OCI-LY1 (cell line): ENCODE results near the gene PAMR1.
"Not testable (repeated sequence)": the region's sequence is repeated elsewhere in the genome, so short reads cannot be mapped to it uniquely, and the experiment has no call there.

ENCODE experiments used
- H2AFZ ChIP-seq: fragments of 200-600 bp; sonication (generic), shearing (Covaris generic); 2 replicates; pipeline ENCODE4 v1.6.0; 2014; ENCODE audit warnings: antibody characterized with exemption, mild to moderate bottlenecking, low read length
- H3F3A ChIP-seq: fragments of 200-600 bp; sonication (generic), shearing (Covaris generic); 2 replicates; pipeline ENCODE4 v1.6.0; 2014; ENCODE audit warnings: mild to moderate bottlenecking, antibody characterized with exemption, low read length, moderate library complexity; ENCODE audit not compliant: insufficient read depth
- H3K27ac ChIP-seq: fragments of 200-600 bp; sonication (generic); 2 replicates; pipeline ENCODE4 v1.5.1; 2014; ENCODE audit warnings: low read length, mixed run types, mild to moderate bottlenecking, low read depth; ENCODE audit not compliant: poor library complexity, severe bottlenecking
- H3K27me3 ChIP-seq: fragments of 200-600 bp; sonication (generic); 2 replicates; pipeline ENCODE4 v1.6.0; 2014; ENCODE audit warnings: antibody characterized with exemption, mild to moderate bottlenecking, low read length, moderate library complexity; ENCODE audit not compliant: insufficient read depth
- H3K36me3 ChIP-seq: fragments of 200-600 bp; sonication (generic); 2 replicates; pipeline ENCODE4 v1.6.1; 2014; ENCODE audit warnings: mild to moderate bottlenecking, antibody characterized with exemption, low read length, moderate library complexity, mixed read lengths; ENCODE audit not compliant: insufficient read depth
- H3K4me1 ChIP-seq: fragments of 200-600 bp; sonication (generic); 2 replicates; pipeline ENCODE4 v1.5.1; 2014; ENCODE audit warnings: mild to moderate bottlenecking, low read length, moderate library complexity; ENCODE audit not compliant: insufficient read depth, severe bottlenecking
- H3K4me2 ChIP-seq: fragments of 200-600 bp; sonication (generic), shearing (Covaris generic); 2 replicates; pipeline ENCODE4 v1.6.1; 2014; ENCODE audit warnings: low read length
- H3K4me3 ChIP-seq: fragments of 200-600 bp; sonication (generic); 2 replicates; pipeline ENCODE4 v1.5.1; 2014; ENCODE audit warnings: low read length, low read depth, mild to moderate bottlenecking, mixed read lengths; ENCODE audit not compliant: poor library complexity, severe bottlenecking
- H3K79me2 ChIP-seq: fragments of 200-600 bp; shearing (Covaris generic); 2 replicates; pipeline ENCODE4 v1.6.1; 2016; ENCODE audit warnings: mixed run types, low read length, mixed read lengths; ENCODE audit not compliant: insufficient read depth
- H3K9ac ChIP-seq: fragments of 200-600 bp; sonication (generic), shearing (Covaris generic); 2 replicates; pipeline ENCODE4 v1.6.1; 2014; ENCODE audit warnings: mild to moderate bottlenecking, low read length, mixed read lengths
- H3K9me2 ChIP-seq: fragments of 200-600 bp; sonication (generic), shearing (Covaris generic); 2 replicates; pipeline ENCODE4 v1.6.1; 2014; ENCODE audit warnings: low read depth, mild to moderate bottlenecking, low read length, mixed read lengths
- H3K9me3 ChIP-seq: fragments of 200-600 bp; shearing (Covaris generic); 2 replicates; pipeline ENCODE4 v1.6.1; 2014; ENCODE audit warnings: low read length, mixed read lengths
- H4K20me1 ChIP-seq: fragments of 200-600 bp; sonication (generic), shearing (Covaris generic); 2 replicates; pipeline ENCODE4 v1.6.0; 2016; ENCODE audit warnings: mild to moderate bottlenecking, low read length; ENCODE audit not compliant: insufficient read depth
- EZH2 ChIP-seq: fragments of 200-600 bp; sonication (generic), shearing (Covaris generic); IDR thresholded peaks from 2 replicates; pipeline ENCODE4 v1.8.0; 2017; ENCODE audit warnings: borderline replicate concordance, mixed run types, mild to moderate bottlenecking, antibody characterized with exemption, low read length, moderate library complexity, mixed read lengths
- TF ChIP-seq, protein P1 (sequence below): fragments of 200-600 bp; sonication (generic), shearing (Covaris generic); IDR thresholded peaks from 2 replicates; pipeline ENCODE4 v1.5.1; 2017; ENCODE audit warnings: mild to moderate bottlenecking, antibody characterized with exemption, low read length, moderate library complexity, mixed read lengths

The PAMR1 gene

GRCh38 chr11:35523861-35524260 is 1.6 kb downstream of the PAMR1 start:
- Histone ChIP-seq H3K79me2 (no peaks in the 10 kb centered on the region), H3K27ac (no peak overlapping the region), H3K4me2 (no peak overlapping the region), H3K36me3 (no peaks in the 10 kb centered on the region), H3K9me2 (no peaks in the 10 kb centered on the region), H3K9ac (no peak overlapping the region), H3F3A (no peaks in the 10 kb centered on the region), H3K4me1 (no peaks in the 10 kb centered on the region), H4K20me1 (no peaks in the 10 kb centered on the region), H2AFZ (no peak overlapping the region), H3K9me3 (no peaks in the 10 kb centered on the region), H3K27me3 (no peaks in the 10 kb centered on the region), H3K4me3 (no peak overlapping the region)
- TF ChIP-seq EZH2, result no peak
- TF ChIP-seq, protein P1, sequence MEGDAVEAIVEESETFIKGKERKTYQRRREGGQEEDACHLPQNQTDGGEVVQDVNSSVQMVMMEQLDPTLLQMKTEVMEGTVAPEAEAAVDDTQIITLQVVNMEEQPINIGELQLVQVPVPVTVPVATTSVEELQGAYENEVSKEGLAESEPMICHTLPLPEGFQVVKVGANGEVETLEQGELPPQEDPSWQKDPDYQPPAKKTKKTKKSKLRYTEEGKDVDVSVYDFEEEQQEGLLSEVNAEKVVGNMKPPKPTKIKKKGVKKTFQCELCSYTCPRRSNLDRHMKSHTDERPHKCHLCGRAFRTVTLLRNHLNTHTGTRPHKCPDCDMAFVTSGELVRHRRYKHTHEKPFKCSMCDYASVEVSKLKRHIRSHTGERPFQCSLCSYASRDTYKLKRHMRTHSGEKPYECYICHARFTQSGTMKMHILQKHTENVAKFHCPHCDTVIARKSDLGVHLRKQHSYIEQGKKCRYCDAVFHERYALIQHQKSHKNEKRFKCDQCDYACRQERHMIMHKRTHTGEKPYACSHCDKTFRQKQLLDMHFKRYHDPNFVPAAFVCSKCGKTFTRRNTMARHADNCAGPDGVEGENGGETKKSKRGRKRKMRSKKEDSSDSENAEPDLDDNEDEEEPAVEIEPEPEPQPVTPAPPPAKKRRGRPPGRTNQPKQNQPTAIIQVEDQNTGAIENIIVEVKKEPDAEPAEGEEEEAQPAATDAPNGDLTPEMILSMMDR, result no peak

GRCh38 chr11:35523331-35523768 is 2.1 kb downstream of the PAMR1 start:
- Histone ChIP-seq H3K79me2 (no peaks in the 10 kb centered on the region), H3K9me2 (no peaks in the 10 kb centered on the region), H3K27me3 (no peaks in the 10 kb centered on the region), H3K4me2 (no peak overlapping the region), H2AFZ (no peak overlapping the region), H3K36me3 (no peaks in the 10 kb centered on the region), H4K20me1 (no peaks in the 10 kb centered on the region), H3F3A (no peaks in the 10 kb centered on the region), H3K9ac (no peak overlapping the region), H3K27ac (no peak overlapping the region), H3K4me1 (no peaks in the 10 kb centered on the region), H3K4me3 (no peak overlapping the region), H3K9me3 (no peaks in the 10 kb centered on the region)
- TF ChIP-seq EZH2, result no peak
- TF ChIP-seq, protein P1, result no peak

- not testable (repeated sequence) for H3K4me1 ChIP-seq
Measured at GRCh38 chr11:35522091-35522490, 3.3 kb downstream of the PAMR1 start.

DNA sequence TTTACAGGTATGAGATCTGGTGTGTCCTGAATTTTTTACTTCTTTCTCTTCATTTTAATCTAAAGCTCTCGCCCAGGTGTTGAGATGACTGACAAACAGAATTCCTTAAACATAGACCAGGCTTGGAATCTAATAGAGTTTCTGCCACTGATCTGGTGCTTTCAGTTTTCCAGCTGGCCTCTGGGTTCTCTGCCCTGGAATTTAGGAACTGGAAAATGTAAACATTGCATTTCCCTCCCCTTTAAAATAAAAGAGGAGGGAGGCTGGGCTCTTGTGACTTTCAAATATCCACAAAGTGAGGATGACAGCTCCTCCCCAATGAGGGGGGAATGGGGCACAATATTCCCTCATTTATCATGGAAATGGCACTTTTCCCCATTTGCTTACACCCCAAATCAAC is 5.0 kb downstream of the PAMR1 start:
- H3K4me2 ChIP-seq, result no peak overlapping the region
- H3K79me2 ChIP-seq, result no peaks in the 10 kb centered on the region
- H3K4me3 ChIP-seq, result no peak overlapping the region
- H3K27me3 ChIP-seq, result no peaks in the 10 kb centered on the region
- H3F3A ChIP-seq, result no peaks in the 10 kb centered on the region
- H3K4me1 ChIP-seq, result no peaks in the 10 kb centered on the region
- H3K9ac ChIP-seq, result no peak overlapping the region
- H4K20me1 ChIP-seq, result no peaks in the 10 kb centered on the region
- H3K27ac ChIP-seq, result no peak overlapping the region
- no peaks in the 10 kb centered on the region for H3K9me3 ChIP-seq
- TF ChIP-seq, protein P1, result no peak
- TF ChIP-seq EZH2, result no peak
- no peak overlapping the region for H2AFZ ChIP-seq
- no peaks in the 10 kb centered on the region for H3K9me2 ChIP-seq
- no peaks in the 10 kb centered on the region for H3K36me3 ChIP-seq

More at GRCh38 chr11:35522091-35522490, 3.3 kb downstream of the PAMR1 start:
- not testable (repeated sequence) for H3K27me3 ChIP-seq, H3K9me2 ChIP-seq, H3F3A ChIP-seq, H3K36me3 ChIP-seq, H3K9me3 ChIP-seq, H3K79me2 ChIP-seq, H3K27ac ChIP-seq, H3K9ac ChIP-seq, H3K4me3 ChIP-seq, H3K4me2 ChIP-seq, H4K20me1 ChIP-seq, H2AFZ ChIP-seq
